Activated naive CD4-positive, alpha-beta T cell treated with anti-CD3 and anti-CD28 coated beads, Interleukin-2, amount 50 U/mL, for 24 hours (primary cell): ENCODE results near the gene POP5.
"Not testable (repeated sequence)": the region's sequence is repeated elsewhere in the genome, so short reads cannot be mapped to it uniquely, and the experiment has no call there.

Experiments
- H3K27ac Mint-ChIP-seq: one replicate; pipeline ENCODE4 v1.8.0; 2021; ENCODE audit warnings: mild to moderate bottlenecking, mixed read lengths
- H3K27me3 Mint-ChIP-seq: one replicate; pipeline ENCODE4 v1.8.0; 2021; ENCODE audit warnings: mixed read lengths
- H3K36me3 Mint-ChIP-seq: one replicate; pipeline ENCODE4 v1.8.0; 2021; ENCODE audit warnings: mixed read lengths
- H3K4me1 Mint-ChIP-seq: one replicate; pipeline ENCODE4 v1.8.0; 2021; ENCODE audit warnings: mixed read lengths
- H3K4me3 Mint-ChIP-seq: one replicate; pipeline ENCODE4 v1.8.0; 2021; ENCODE audit warnings: mild to moderate bottlenecking, mixed read lengths
- H3K9me3 Mint-ChIP-seq: one replicate; pipeline ENCODE4 v1.8.0; 2021; ENCODE audit warnings: mixed read lengths

POP5 gene

DNA sequence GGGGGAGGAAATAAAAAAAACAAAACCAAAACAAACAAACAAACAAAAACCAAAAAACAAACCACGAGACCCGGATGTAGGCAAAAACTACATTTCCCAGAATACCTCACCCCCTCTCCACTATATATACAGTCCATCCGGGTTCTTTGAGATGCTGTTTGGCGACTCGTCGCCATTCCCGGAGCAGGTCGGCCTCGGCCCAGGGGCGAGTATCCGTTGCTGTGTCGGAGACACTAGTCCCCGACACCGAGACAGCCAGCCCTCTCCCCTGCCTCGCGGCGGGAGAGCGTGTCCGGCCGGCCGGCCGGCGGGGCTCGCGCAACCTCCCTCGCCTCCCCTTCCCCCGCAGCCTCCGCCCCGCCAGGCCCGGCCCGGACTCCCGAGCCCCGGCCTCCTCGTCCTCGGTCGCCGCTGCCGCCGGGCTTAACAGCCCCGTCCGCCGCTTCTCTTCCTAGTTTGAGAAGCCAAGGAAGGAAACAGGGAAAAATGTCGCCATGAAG lies 46.9 kb downstream of the POP5 start, which contains the start of gene RNF10:
TSS of gene RNF10 (plus strand) at position 154 of the 500 bp plus-strand sequence. CDS start 456 bp downstream, outside the sequence.
- peak within 1 kb of the TSS; percentile 94 for H3K4me3 Mint-ChIP-seq
- H3K36me3 Mint-ChIP-seq: peaks cover 7% of the 10 kb centered on the region
- peaks cover 48% of the 10 kb centered on the region for H3K4me1 Mint-ChIP-seq
- H3K9me3 Mint-ChIP-seq: no peaks in the 10 kb centered on the region
- peak within 1 kb of the TSS; percentile 91 for H3K27ac Mint-ChIP-seq
- no peaks in the 10 kb centered on the region for H3K27me3 Mint-ChIP-seq

DNA sequence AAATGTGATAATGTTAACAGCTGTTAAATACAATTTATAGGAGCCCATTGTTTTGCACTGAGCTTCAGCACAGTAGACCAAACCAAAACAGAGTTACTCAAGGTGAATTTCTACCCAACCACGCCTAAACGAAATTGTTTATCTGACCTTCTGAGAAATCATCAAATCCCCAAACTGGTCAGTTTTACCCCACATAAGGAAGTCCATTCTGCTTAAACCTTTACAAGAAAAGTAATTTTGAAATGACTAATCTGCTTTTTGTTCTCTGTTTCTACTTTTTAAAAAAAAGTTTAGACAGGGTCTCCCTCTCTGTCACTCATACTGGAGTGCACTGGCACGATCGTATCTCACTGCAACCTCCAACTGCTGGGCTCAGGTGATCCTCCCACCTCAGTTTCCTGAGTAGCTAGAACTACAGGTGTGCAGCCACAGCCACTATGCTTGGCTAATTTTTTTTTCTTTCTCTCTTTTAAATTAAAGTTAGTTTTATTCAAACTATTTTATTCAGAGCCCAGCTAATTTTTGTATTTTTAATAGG lies 48.4 kb downstream of the POP5 start:
- Mint-ChIP-seq H3K27me3 (no peaks in the 10 kb centered on the region), H3K9me3 (no peaks in the 10 kb centered on the region), H3K27ac (no peak overlapping the region), H3K4me1 (peaks cover 39% of the 10 kb centered on the region), H3K36me3 (peaks cover 4% of the 10 kb centered on the region), H3K4me3 (no peak overlapping the region)

- H3K27me3 Mint-ChIP-seq, H3K36me3 Mint-ChIP-seq, H3K27ac Mint-ChIP-seq, H3K9me3 Mint-ChIP-seq: not testable (repeated sequence)
- Mint-ChIP-seq H3K4me1 (peaks cover 22% of the 10 kb centered on the region), H3K4me3 (peak overlapping the region; percentile 36)
Measured at GRCh38 chr12:120530418-120530761, 50.8 kb downstream of the POP5 start.

DNA sequence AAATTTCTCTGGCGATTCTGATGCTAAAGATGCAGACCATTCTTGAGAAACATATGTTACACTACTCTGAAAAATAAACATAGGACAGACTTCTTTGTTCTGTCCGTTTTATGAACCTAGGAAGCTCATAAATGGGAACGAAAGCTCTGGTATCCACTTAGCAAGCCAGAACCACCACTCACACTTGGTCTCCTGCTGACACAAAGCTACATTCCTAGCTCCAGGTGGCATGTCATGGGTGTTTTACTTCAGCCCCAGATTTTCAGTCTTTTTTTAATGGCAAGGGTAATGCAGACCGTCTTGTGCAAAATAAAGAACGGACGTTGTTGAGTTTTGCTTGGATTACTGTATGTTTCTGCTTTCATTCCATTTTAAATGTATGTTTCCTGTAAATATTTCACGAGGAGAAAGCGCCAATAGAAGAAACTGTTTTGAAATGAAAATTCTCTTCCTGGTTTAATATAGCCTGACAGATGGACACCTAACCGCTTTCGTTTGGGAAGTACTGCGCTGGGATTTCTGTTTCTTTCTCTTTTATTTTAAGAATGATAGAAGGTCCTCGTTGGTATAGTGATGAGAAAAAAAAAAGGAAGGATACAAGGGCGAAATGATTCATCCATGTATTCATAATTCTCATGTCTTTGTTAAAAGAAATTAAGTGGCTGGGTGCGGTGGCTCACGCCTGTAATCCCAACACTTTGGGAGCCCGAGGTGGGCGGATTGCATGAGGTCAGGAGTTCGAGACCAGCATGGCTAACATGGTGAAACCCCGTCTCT lies 51.4 kb downstream of the POP5 start:
- Mint-ChIP-seq H3K36me3 (peaks cover 2% of the 10 kb centered on the region), H3K27me3 (no peaks in the 10 kb centered on the region), H3K27ac (peak overlapping the region; percentile 100), H3K9me3 (no peaks in the 10 kb centered on the region), H3K4me1 (peaks cover 22% of the 10 kb centered on the region), H3K4me3 (peak overlapping the region; percentile 100)

DNA sequence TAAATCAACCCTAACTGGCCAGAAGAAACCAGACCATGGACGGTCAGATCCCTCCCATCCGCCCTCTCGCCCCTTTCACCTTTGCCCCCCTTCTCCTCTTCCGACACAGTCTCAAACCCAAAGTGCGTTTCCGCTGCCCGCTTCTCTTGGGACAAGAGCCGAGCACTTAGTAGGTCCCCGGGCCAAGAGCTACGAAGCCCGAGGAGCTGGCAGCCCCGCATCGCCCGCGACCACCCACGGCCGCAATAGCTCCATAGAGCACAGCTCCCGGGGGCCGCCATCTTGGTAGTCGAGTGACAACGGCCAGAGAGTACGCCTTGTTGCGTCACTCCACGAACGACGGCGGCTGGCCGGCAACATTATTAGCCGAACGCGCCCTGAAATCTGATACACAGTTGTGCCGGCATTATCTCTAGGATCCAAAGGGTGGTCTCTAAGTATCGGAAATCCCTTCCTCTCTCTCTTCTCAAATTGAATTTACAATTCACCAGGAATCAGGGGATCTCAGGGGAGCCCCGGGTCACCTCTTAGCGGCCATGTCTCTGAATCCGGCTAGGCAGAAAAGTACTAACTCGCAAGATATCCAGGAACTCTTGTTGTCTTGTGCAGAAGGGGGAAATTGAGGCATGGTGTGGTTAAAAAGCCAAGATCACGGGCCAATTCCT lies 52.2 kb downstream of the POP5 start, which contains the start of gene COQ5:
TSS of gene COQ5 (minus strand) at position 298 of the 665 bp plus-strand sequence. CDS start at position 281, 17 bp downstream.
- H3K9me3 Mint-ChIP-seq: no peaks in the 10 kb centered on the region

More for the DNA sequence above, 52.2 kb downstream of the POP5 start, which contains the start of gene COQ5:
- Mint-ChIP-seq H3K27me3 (no peaks in the 10 kb centered on the region), H3K4me1 (peaks cover 20% of the 10 kb centered on the region), H3K36me3 (peaks cover 2% of the 10 kb centered on the region), H3K27ac (peak within 1 kb of the TSS; percentile 100), H3K4me3 (peak within 1 kb of the TSS; percentile 100)
